H1 (cell line): ENCODE data around the gene SPATA13.

Source experiments
- EZH2 ChIP-seq: fragments of 200-600 bp; sonication (generic); IDR thresholded peaks from 2 replicates; pipeline ENCODE4 v1.7.1; 2012; ENCODE audit warnings: low read depth, mild to moderate bottlenecking, moderate library complexity, low read length, inconsistent platforms; ENCODE audit not compliant: severe bottlenecking
- POLR2A ChIP-seq, 2 experiments: IDR thresholded peaks; 1 replicate in 1 of 2; 2 replicates in 1 of 2; pipeline ENCODE4 v1.6.1; 2011; ENCODE audit warnings: low read depth in 2 of 2, low read length in 2 of 2, mild to moderate bottlenecking in 2 of 2; ENCODE audit errors: control extremely low read depth in 1 of 2
- SP1 ChIP-seq: IDR thresholded peaks from 2 replicates; pipeline ENCODE4 v1.6.1; 2011; ENCODE audit warnings: low read depth, low read length
- YY1 ChIP-seq: IDR thresholded peaks from 2 replicates; pipeline ENCODE4 v1.6.1; 2011; ENCODE audit warnings: low read depth, mild to moderate bottlenecking, low read length
- TF ChIP-seq, protein P1 (sequence below), 3 experiments: IDR thresholded peaks; 1 replicate in 2 of 3; 2 replicates in 1 of 3; pipeline versions ENCODE4 v1.5.1 to v1.6.1; 2011; ENCODE audit warnings: low read length in 3 of 3, mild to moderate bottlenecking in 3 of 3, inconsistent platforms in 2 of 3, low read depth in 1 of 3, moderate library complexity in 1 of 3; ENCODE audit not compliant: insufficient read depth in 1 of 3; ENCODE audit errors: control extremely low read depth in 1 of 3
- TF ChIP-seq, protein P2 (sequence below): IDR thresholded peaks from 2 replicates; pipeline ENCODE4 v1.6.1; 2011; ENCODE audit warnings: low read length, improper control_type of control experiment
- TF ChIP-seq, protein P3 (sequence below): IDR thresholded peaks from 2 replicates; pipeline ENCODE4 v1.6.1; 2012; ENCODE audit warnings: low read length, inconsistent platforms

DNA sequence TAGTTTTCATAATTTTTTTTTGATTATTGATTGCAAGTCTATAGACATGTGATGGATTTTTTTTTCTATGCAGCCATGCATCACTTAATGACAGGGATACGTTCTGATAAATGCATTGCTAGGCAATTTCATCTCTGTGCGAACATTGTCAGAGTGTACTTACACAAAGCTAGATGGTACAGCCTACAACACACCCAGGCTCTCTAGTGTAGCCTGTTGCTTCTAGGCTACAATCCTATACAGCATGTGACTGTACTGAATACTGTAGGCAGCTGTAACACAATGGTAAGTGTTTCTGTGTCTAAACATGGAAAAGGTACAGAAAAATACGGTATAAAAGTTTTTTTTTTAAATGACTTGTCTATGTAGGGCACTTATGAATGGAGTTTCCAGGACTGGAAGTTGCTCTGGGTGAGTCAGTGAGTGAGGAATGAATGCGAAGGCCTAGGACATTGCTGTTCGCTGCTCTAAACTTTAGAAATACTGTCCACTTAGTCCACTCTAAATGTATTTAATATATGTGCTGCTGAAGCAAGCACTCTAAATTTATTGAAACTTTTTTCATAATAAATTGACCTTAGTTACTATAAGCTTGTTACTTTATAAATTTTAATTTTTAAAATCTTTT is 20.3 kb downstream of the SPATA13 start:
- TF ChIP-seq, protein P1, sequence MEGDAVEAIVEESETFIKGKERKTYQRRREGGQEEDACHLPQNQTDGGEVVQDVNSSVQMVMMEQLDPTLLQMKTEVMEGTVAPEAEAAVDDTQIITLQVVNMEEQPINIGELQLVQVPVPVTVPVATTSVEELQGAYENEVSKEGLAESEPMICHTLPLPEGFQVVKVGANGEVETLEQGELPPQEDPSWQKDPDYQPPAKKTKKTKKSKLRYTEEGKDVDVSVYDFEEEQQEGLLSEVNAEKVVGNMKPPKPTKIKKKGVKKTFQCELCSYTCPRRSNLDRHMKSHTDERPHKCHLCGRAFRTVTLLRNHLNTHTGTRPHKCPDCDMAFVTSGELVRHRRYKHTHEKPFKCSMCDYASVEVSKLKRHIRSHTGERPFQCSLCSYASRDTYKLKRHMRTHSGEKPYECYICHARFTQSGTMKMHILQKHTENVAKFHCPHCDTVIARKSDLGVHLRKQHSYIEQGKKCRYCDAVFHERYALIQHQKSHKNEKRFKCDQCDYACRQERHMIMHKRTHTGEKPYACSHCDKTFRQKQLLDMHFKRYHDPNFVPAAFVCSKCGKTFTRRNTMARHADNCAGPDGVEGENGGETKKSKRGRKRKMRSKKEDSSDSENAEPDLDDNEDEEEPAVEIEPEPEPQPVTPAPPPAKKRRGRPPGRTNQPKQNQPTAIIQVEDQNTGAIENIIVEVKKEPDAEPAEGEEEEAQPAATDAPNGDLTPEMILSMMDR (IDR thresholded peaks at IDR 0.05; ENCODE audit: control extremely low read depth in 1 of 3, insufficient read depth in 1 of 3, low read depth in 1 of 3, low read length in 3 of 3), result no peak
- TF ChIP-seq YY1, result no peak
- no peak for TF ChIP-seq POLR2A (IDR thresholded peaks at IDR 0.05; ENCODE audit: control extremely low read depth in 1 of 2, low read depth in 2 of 2, low read length in 2 of 2)
- TF ChIP-seq SP1, result no peak
- TF ChIP-seq, protein P2, sequence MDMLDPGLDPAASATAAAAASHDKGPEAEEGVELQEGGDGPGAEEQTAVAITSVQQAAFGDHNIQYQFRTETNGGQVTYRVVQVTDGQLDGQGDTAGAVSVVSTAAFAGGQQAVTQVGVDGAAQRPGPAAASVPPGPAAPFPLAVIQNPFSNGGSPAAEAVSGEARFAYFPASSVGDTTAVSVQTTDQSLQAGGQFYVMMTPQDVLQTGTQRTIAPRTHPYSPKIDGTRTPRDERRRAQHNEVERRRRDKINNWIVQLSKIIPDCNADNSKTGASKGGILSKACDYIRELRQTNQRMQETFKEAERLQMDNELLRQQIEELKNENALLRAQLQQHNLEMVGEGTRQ, result no peak
- TF ChIP-seq, protein P3, sequence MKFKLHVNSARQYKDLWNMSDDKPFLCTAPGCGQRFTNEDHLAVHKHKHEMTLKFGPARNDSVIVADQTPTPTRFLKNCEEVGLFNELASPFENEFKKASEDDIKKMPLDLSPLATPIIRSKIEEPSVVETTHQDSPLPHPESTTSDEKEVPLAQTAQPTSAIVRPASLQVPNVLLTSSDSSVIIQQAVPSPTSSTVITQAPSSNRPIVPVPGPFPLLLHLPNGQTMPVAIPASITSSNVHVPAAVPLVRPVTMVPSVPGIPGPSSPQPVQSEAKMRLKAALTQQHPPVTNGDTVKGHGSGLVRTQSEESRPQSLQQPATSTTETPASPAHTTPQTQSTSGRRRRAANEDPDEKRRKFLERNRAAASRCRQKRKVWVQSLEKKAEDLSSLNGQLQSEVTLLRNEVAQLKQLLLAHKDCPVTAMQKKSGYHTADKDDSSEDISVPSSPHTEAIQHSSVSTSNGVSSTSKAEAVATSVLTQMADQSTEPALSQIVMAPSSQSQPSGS, result no peak
- TF ChIP-seq EZH2, result no peak
